ENCODE data around the gene SRPX2. TPM values are rescaled to one million over a fixed set of nuclear protein-coding genes. Genes with fewer than 3 reads are reported as not detected.

SRPX2 gene
- total RNA-seq, 1 experiment from 2014 or later = 30.6 TPM

GRCh38 chrX:100649550-100650356 lies 5.8 kb downstream of the SRPX2 start:
- DNase-seq (ENCODE audit: low read depth) = peak; percentile 73

DNA sequence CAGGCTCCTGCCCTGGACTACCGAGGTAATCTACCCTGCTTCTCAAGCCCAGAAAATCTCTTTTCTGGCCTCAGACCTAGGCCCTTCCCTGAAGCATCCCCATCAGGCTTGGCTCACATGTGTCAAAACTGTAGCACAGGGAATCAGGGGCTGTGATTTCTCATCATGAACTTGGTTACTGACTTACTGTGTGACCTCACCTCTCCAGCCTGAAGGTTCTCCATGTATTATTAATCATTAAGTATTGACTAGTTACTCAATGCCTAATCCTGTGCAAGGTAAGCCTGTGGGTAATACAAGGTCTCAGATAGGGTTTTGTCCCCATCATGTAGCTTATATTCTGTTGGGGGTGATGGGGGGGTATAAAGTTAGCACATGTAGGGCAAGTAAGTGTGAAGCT lies 6.8 kb downstream of the SRPX2 start:
- DNase-seq (ENCODE audit: low read depth) = no peak

DNA sequence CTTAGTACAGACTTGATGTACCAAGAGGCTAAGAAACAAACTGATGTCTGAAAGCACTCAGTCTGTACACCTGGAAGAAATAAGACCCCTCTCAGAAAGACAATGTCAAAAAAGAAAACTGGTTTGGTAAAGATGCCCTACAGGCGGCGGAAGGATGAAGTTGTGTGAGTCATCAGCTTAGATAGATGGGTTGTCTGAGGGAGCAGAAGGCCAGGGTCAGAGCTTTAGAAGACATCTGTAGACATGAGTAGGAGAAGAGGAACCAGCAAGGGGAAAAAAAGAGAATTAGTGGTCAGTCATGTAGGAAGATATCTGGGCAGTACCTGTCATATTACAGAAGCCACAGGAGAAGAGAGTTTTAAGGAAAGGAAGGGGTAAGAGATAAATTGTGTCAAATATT lies 8.3 kb downstream of the SRPX2 start:
- no peak for DNase-seq (ENCODE audit: low read depth)

GRCh38 chrX:100654261-100654660 lies 10.3 kb downstream of the SRPX2 start:
- DNase-seq (ENCODE audit: low read depth) = no peak

DNA sequence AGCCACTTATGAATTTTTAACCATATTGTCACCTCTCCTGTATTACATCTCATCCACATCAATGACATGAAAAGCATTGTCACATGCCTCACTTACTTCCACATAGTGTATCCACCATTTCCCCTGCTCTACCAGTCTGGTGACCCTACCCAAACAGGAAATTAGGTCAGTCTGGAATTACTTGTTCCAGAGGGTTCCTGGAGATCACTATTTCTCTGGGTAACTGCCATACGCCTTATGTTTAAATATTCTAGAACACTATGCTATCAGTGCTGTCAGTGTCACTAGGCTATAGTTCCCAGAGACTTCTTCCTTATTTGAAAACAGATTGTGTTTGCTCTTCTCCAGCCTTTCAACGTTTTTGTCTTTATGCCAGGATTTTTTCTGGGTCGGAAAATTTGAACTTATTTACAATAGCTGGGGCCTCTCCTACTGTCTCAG lies 15.0 kb downstream of the SRPX2 start:
- DNase-seq (ENCODE audit: low read depth) = no peak

DNA sequence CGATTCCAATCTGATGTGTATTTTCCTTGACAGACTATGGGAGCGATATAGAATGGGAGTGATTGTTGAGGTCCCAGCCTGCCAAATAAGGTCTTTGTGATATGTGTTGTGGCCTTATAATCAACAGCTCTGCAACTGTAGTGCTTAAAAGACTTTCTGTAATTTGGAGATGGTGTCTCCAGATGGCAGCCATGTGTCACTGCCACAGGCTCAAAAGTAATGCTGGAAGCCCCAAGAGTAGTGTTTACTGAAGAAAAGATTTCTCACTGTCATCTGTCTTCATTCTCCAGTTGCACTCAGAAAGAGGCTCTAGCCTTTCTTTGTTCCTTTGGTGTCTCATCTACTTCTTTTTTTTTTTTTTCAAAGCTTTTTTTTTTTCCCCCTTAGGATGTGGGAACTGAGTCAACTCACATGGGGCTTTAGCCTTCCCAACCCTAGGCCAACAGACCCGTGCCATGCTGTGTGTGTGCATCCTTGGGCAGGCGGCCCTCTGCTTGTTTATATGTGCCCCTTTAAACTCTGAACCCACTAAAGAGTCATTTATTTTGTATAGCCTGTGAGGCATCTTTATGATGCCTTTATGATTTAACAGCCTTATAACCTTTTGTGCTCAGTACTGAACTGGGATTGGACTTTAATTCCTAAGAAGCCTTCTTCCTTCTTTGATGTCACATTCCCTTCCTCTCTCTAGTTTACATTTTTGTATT lies 15.6 kb downstream of the SRPX2 start:
- no peak for DNase-seq (ENCODE audit: low read depth)

DNA sequence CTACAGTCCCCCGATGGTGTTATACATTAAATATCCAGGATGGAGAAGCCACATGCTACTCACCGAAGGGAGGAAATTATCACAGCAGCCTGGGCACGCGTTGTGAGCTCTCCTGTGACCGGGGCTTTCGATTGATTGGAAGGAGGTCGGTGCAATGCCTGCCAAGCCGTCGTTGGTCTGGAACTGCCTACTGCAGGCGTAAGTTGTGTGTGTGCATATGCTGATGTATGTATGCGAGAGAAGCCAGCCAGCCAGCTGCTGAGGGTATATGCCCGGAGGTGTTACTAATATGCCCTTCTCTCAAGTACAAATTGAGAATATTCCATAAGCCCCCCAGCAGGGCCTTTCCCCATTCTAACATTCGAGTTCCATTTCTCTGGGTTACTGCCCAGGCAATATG lies 18.2 kb downstream of the SRPX2 start:
- DNase-seq (ENCODE audit: low read depth) = no peak

DNA sequence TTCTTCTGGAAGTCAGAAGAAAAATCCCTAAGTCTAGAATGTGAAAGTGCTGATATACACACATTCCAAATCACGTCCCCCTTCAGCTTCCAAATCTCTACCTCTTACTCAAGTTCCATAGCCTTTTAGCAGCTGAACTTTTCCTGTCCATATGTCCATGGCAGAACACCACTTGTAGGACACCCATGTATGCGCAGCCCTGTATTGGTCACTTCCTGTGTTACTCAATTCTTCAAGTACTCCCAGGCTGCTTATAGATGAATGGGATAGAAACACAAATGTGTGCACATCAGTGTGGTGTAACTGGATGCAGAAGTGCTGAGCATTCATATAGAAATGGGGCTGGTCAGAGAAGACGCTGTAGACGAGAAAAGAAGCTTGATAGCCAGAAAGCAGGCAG lies 18.8 kb downstream of the SRPX2 start:
- no peak for DNase-seq (ENCODE audit: low read depth)

DNA sequence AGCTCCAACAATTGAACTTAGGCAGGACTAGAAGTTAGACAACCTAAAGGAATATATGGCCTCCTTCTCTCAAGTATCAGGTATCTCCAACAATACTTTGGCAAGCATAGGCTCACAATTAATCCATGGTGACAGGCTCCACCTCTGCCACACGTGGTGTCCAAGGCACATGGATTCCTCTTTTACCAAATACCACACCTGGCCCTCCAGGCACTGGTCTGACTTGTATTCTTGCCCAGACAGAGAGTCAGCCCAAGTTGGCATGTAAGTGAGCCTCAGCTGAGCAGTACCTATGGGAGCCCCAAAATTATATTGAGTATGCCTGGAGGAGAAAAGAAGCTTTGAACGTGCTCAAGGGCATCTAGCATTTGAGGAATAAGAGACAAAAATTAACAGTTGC lies 19.6 kb downstream of the SRPX2 start:
- no peak for DNase-seq (ENCODE audit: low read depth)

- no peak for DNase-seq (ENCODE audit: low read depth)
Observed at GRCh38 chrX:100672966-100673365, 29.0 kb downstream of the SRPX2 start.

GRCh38 chrX:100673397-100673953 lies 29.5 kb downstream of the SRPX2 start:
- DNase-seq (ENCODE audit: low read depth) = peak; percentile 11

- no peak for DNase-seq (ENCODE audit: low read depth)
Observed at GRCh38 chrX:100674705-100675104, 30.7 kb downstream of the SRPX2 start.

DNA sequence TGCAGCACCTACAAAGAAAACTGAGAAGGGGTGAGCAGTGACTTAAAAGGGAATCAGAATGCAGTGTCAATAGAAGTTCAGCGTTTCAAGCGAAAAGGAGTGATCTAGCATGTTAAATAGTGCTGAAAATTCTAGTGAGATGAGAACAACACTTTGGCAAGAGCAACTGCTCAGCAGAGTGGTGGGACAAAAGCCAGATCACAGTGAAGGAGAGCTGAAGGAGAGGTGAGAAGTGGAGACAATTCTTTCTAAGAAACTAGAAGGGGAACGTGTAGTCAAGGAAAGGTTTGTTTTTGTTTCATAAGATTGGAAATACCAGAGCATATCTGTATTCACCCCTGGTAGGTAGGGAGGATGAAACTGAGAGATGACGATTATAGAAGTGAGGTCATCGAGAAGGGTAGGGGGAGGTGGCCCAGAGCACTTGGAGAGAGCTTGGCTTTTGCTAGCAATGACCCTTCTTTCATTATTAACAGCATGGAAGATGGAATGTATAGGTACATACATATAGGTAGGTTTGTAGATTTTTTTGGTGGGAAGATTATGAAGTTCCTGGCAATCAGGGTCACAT lies 33.7 kb downstream of the SRPX2 start:
- no peak for DNase-seq (ENCODE audit: low read depth)

GRCh38 chrX:100680756-100681155 lies 36.8 kb downstream of the SRPX2 start:
- no peak for DNase-seq (ENCODE audit: low read depth)

GRCh38 chrX:100681599-100681998 lies 37.6 kb downstream of the SRPX2 start:
- DNase-seq (ENCODE audit: low read depth) = no peak

DNA sequence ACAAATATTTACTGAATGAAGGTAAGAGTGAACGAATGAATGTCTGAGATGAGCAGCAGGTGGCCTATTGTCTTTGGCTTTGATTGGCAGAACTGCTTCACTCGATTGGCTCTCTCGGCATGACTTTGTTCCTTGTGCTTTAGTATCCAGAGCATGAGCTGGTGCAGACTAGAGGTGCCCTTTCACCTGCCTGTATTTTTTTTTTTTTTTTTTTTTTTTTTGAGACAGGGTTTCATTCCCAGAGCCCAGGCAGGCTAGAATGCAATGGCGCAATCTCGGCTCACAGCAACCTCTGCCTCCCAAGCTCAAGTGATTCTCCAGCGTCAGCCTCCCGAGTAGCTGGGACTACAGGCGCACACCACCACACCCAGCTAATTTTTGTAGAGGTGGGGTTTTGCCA lies 38.9 kb downstream of the SRPX2 start:
- DNase-seq (ENCODE audit: low read depth) = no peak

DNA sequence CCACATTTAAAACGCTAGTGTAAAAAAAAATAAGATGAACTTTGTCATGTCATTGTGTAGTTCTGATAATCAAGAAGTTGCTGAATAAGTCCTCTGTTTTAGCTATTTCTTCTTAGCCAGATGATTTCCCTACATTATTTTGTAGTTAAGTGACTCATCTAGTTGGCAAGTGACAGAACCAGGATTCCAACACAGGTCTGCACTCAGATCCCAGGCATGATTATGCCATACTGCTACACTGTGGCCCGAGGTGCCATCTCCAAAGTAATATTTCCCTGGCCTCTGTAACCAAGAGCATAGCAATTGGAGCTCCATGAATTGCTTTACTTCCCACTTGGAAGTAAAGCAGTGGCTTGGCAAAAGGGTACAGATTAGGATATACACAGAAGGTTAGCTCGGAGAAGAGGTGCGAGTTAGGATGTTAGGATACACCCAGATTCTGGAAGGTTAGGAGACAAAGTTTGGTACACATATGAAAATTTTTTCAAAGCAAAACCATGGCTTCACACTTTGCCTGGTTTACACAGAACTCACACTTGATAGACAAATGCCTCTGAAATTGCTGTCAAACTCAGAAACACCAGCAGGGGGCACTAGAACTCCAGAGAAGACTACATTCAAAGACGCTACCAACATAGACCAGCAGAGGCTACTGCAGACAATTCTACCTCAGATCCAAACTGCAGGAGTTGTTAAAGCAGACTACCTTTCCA lies 41.4 kb downstream of the SRPX2 start:
- DNase-seq (ENCODE audit: low read depth) = peak; percentile 46

DNA sequence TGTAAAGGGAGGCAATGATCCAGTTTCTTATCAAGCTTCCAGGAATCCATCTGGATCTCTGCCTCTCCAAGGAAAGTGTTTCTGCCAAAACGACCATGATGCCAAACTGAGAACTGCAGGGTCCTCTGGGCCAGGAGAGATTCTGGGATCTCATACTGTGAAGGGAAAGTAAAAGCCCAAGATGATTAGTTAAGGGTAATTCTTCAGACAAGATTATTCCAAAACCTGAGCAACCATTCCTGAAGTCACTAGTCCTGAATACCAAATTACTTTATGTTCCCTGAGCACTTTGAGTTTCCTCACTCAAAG lies 42.0 kb downstream of the SRPX2 start:
- no peak for DNase-seq (ENCODE audit: low read depth)

GRCh38 chrX:100687128-100687527 lies 43.1 kb downstream of the SRPX2 start:
- DNase-seq (ENCODE audit: low read depth) = no peak

DNA sequence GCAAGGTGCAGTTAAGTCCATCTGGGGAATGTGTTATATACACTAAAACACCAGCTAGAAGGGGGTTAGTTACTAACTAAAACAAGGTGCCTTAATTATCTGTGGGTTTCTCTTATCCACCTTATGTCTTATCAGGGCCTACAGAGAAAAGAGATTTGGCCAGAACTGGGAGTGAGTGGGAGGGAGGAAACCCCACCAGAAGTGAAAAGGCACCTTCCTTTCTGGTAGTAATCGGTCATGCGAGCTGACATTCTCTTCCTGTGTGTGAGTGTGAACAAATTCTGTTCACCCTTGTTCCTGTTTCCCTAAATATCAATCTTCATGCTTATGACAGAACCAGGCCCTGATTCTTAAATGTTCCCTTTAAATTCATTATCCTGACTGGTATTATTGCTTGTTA lies 43.5 kb downstream of the SRPX2 start:
- DNase-seq (ENCODE audit: low read depth) = no peak

GRCh38 chrX:100695302-100695701 lies 51.3 kb downstream of the SRPX2 start:
- no peak for DNase-seq (ENCODE audit: low read depth)

- DNase-seq (ENCODE audit: low read depth) = no peak
Observed at GRCh38 chrX:100695991-100696390, 52.0 kb downstream of the SRPX2 start.

Data from Daoy (cell line).